ENCODE measurements around the gene HSD17B12.
"Not testable (repeated sequence)": the region's sequence is repeated elsewhere in the genome, so short reads cannot be mapped to it uniquely, and the experiment has no call there.

The HSD17B12 gene

GRCh38 chr11:43738600-43739409 is 58.3 kb downstream of the HSD17B12 start:
- no peak for DNase-seq (ENCODE audit: low read depth in 3 of 3)

GRCh38 chr11:43746670-43747069 is 66.1 kb downstream of the HSD17B12 start:
- no peak for DNase-seq (ENCODE audit: low read depth in 3 of 3)

- DNase-seq (ENCODE audit: low read depth in 3 of 3) = no peak
Measured at GRCh38 chr11:43747130-43747802, 66.7 kb downstream of the HSD17B12 start.

GRCh38 chr11:43748095-43748494 is 67.6 kb downstream of the HSD17B12 start:
- no peak for DNase-seq (ENCODE audit: low read depth in 3 of 3)

- no peak for DNase-seq (ENCODE audit: low read depth in 3 of 3)
Measured at GRCh38 chr11:43751726-43752125, 71.2 kb downstream of the HSD17B12 start.

- DNase-seq (ENCODE audit: low read depth in 3 of 3) = no peak
Measured at GRCh38 chr11:43756575-43756974, 76.0 kb downstream of the HSD17B12 start.

- no peak for DNase-seq (ENCODE audit: low read depth in 3 of 3)
Measured at GRCh38 chr11:43758927-43759326, 78.4 kb downstream of the HSD17B12 start.

- DNase-seq (ENCODE audit: low read depth in 3 of 3) = no peak
Measured at GRCh38 chr11:43760902-43761301, 80.4 kb downstream of the HSD17B12 start.

- no peak for DNase-seq (ENCODE audit: low read depth in 3 of 3)
Measured at GRCh38 chr11:43765194-43765593, 84.7 kb downstream of the HSD17B12 start.

- not testable (repeated sequence) for DNase-seq (ENCODE audit: low read depth in 3 of 3)
Measured at GRCh38 chr11:43768654-43769053, 88.1 kb downstream of the HSD17B12 start.

GRCh38 chr11:43770173-43770572 is 89.6 kb downstream of the HSD17B12 start:
- no peak for DNase-seq (ENCODE audit: low read depth in 3 of 3)

GRCh38 chr11:43772733-43773132 is 92.2 kb downstream of the HSD17B12 start:
- no peak for DNase-seq (ENCODE audit: low read depth in 3 of 3)

- DNase-seq (ENCODE audit: low read depth in 3 of 3) = no peak
Measured at GRCh38 chr11:43774786-43775185, 94.2 kb downstream of the HSD17B12 start.

GRCh38 chr11:43779306-43779705 is 98.8 kb downstream of the HSD17B12 start:
- no peak for DNase-seq (ENCODE audit: low read depth in 3 of 3)

GRCh38 chr11:43784301-43784700 is 103.8 kb downstream of the HSD17B12 start:
- DNase-seq (ENCODE audit: low read depth in 3 of 3) = no peak

- DNase-seq (ENCODE audit: low read depth in 3 of 3) = no peak
Measured at GRCh38 chr11:43784866-43785265, 104.3 kb downstream of the HSD17B12 start.

- no peak for DNase-seq (ENCODE audit: low read depth in 3 of 3)
Measured at GRCh38 chr11:43785318-43785717, 104.8 kb downstream of the HSD17B12 start.

- DNase-seq (ENCODE audit: low read depth in 3 of 3) = no peak
Measured at GRCh38 chr11:43786016-43786415, 105.5 kb downstream of the HSD17B12 start.

- DNase-seq (ENCODE audit: low read depth in 3 of 3) = no peak
Measured at GRCh38 chr11:43787824-43788223, 107.3 kb downstream of the HSD17B12 start.

GRCh38 chr11:43788421-43788820 is 107.9 kb downstream of the HSD17B12 start:
- DNase-seq (ENCODE audit: low read depth in 3 of 3) = no peak

GRCh38 chr11:43789700-43790443 is 109.3 kb downstream of the HSD17B12 start:
- no peak for DNase-seq (ENCODE audit: low read depth in 3 of 3)

- no peak for DNase-seq (ENCODE audit: low read depth in 3 of 3)
Measured at GRCh38 chr11:43790444-43790794, 109.9 kb downstream of the HSD17B12 start.

- no peak for DNase-seq (ENCODE audit: low read depth in 3 of 3)
Measured at GRCh38 chr11:43797337-43797736, 116.8 kb downstream of the HSD17B12 start.
